GM10266 (cell line): Measurements from ENCODE around the gene RTKN.

Experiments
- DNase-seq: peaks from one replicate; pipeline ENCODE4 v3.0.0; 2012; ENCODE audit errors: extremely low spot score
- TF ChIP-seq, protein P1 (sequence below): IDR thresholded peaks from 2 replicates; pipeline ENCODE4 v1.5.1; 2012; ENCODE audit warnings: mild to moderate bottlenecking, low read depth; ENCODE audit not compliant: control insufficient read depth, insufficient read depth; ENCODE audit errors: missing control alignments

RTKN gene

DNA sequence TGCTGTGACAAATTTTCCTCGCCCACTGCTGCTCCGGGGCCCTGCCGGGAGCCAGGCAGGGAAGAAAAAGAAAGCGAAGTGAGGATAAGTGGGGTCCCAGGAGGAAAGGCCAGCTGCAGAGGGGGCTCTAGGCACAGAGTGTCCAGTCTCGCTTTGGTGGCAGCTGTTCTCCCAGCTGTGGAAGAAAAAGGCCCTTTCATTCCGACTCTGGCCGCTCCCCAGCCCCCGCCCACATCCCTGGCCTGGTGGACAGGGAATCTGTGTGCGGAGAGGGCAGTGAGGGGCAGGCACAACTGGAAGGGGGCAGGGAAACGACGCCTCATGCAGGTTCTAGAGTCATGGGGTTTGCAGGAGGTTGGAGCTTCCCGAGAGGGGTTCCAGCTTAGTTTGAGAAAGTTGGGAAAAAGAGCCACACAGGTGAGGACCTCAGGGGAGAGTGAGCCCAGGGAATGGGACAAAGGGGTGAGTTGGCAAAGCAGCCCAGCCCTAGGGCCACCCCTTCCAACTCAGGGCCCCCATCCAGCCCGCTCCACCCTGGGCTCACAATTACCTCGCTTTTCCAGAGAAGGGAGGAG, 1.8 kb downstream of the RTKN start:
- no peak for DNase-seq
- TF ChIP-seq, protein P1, sequence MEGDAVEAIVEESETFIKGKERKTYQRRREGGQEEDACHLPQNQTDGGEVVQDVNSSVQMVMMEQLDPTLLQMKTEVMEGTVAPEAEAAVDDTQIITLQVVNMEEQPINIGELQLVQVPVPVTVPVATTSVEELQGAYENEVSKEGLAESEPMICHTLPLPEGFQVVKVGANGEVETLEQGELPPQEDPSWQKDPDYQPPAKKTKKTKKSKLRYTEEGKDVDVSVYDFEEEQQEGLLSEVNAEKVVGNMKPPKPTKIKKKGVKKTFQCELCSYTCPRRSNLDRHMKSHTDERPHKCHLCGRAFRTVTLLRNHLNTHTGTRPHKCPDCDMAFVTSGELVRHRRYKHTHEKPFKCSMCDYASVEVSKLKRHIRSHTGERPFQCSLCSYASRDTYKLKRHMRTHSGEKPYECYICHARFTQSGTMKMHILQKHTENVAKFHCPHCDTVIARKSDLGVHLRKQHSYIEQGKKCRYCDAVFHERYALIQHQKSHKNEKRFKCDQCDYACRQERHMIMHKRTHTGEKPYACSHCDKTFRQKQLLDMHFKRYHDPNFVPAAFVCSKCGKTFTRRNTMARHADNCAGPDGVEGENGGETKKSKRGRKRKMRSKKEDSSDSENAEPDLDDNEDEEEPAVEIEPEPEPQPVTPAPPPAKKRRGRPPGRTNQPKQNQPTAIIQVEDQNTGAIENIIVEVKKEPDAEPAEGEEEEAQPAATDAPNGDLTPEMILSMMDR = no peak

DNA sequence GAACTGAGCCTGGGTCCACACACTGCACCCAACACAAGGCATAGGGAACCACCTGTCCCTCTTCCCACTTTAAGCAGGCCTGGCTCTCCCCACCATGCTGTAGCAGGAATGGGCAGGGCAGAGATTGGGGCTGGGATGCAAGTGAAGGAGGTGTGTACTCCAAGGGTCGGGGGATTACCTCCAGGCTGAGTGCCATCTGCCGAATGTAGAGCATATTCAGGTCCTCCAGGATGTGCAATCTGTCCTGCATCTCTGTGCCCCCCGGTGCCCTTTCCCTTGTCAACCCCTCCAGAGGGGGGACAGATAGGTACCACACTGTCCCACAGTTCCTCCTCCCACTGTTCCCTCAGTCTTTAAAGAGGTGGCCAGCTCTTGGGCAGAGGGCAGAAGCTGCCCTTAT, 2.4 kb downstream of the RTKN start:
- no peak for DNase-seq
- TF ChIP-seq, protein P1 = no peak

GRCh38 chr2:74438248-74438647, 3.5 kb downstream of the RTKN start:
- no peak for DNase-seq
- TF ChIP-seq, protein P1 = no peak

GRCh38 chr2:74436848-74437695, 4.7 kb downstream of the RTKN start:
- TF ChIP-seq, protein P1 = no peak

GRCh38 chr2:74436111-74436805, 5.5 kb downstream of the RTKN start:
- no peak for DNase-seq
- TF ChIP-seq, protein P1 = no peak

More at GRCh38 chr2:74436848-74437695, 4.7 kb downstream of the RTKN start:
- DNase-seq = peak; percentile 68

DNA sequence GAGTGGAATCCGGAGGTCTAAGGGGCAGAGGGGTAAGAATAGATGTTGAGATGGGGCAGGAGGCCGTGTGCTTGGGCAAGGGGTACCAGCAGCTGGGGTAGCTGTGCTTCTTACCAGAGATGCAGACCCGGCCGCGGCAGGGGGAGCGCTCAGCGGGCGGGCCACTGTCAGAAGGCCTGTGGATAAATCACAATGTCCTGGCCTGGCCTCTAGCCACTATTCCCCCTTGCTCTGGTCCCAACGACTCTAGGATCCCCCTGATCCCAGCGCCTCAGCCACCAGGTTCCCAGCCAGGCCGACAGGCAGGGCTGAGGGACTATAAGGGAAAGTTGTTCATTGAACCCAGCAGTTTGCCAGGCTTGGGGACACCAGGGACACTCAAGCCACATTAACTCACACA, 11.2 kb downstream of the RTKN start:
- no peak for DNase-seq
- TF ChIP-seq, protein P1 = no peak
